GM19455 (cell line): ENCODE results near the gene BAZ2B.

Experiments used
- ATAC-seq: cut with Tn5 transposase; IDR thresholded peaks from one replicate; pipeline ENCODE4 v1.9.1; 2021; ENCODE audit not compliant: unreplicated experiment

The BAZ2B gene

DNA sequence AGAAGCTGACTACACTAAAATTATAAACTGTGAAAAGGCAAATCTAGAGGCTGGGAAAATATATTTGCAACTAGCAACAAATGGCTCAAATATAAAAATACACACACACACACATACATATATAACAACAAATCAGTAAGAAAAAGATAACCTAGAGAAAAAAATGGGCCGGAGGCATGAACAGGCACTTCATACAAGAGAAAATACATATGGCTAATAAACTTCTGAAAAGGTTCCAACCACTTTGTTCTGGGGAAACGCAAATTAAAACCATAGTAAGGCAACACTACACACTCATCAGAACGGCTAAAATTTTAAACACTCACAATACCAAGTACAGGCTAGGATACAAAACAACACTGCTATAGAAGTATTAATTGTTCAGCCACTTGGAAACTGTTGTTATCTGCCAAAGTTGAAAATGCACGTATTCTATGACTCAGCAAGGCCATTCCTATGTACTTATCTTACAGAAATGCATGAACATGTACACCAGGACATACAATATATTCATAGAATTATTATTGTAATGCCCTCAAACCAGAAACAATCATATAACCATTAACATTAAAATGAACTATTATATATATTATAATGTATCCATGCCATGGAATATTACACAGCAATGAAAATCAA, 345.5 kb downstream of the BAZ2B start:
- ATAC-seq: no peak
